C4-2B (cell line): Measurements from ENCODE around the gene ACOT8.
A peak's percentile ranks its signal among the peaks of the same experiment; 100 is the strongest.

Source experiments
- H3K27ac ChIP-seq: fragments of 450-650 bp; 2 replicates; pipeline ENCODE4 v1.5.1; 2017
- CTCF ChIP-seq: fragments of 450-650 bp; conservative IDR thresholded peaks from 2 replicates; pipeline ENCODE4 v1.5.1; 2017; ENCODE audit warnings: mild to moderate bottlenecking
- ZFX ChIP-seq: fragments of 450-650 bp; IDR thresholded peaks from 2 replicates; pipeline ENCODE4 v1.6.1; 2017

Gene ACOT8

DNA sequence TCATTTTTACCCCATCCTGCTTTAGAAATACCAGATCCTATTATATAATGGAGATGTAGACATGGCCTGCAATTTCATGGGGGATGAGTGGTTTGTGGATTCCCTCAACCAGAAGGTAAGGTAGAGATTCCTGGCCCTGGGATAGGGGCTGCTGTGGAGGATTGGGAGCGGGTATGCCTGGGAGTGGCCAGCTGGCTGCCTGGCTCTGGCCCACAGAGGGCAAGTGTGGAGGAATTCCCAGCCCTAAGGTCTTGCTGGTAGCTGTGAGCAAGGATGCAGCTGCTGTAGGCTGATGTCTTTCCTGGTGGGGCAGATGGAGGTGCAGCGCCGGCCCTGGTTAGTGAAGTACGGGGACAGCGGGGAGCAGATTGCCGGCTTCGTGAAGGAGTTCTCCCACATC lies 40.5 kb upstream of the ACOT8 start:
- H3K27ac ChIP-seq: no peak overlapping the region
- TF ChIP-seq CTCF (no peak), ZFX (no peak)

- H3K27ac ChIP-seq: no peak overlapping the region
- TF ChIP-seq CTCF: no peak
- no peak for TF ChIP-seq ZFX
Measured at GRCh38 chr20:45897289-45897688, 40.1 kb upstream of the ACOT8 start.

DNA sequence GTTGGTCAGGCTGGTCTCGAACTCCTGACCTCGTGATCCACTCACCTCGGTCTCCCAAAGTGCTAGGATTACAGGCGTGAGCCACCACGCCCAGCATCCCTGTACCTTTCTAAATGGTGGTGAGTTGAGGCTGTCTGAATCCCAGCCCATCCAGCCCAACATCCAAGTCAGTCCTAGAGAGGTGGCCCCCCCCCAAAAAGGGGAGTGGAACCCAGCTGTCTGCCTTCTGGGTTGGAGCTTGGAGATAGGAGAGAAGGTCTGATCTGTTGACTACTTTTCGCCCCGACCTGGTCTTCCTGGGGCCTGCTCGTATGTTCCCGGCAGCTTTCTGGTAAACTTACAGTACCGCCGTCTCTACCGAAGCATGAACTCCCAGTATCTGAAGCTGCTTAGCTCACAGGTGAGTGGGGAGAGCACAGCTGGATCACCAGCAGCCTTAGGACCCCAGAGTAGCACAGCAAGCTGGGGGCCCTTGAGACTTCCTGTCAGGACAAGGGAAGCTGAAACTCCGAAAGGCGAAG lies 39.5 kb upstream of the ACOT8 start:
- TF ChIP-seq CTCF (no peak), ZFX (no peak)
- H3K27ac ChIP-seq: no peak overlapping the region

- no peak for TF ChIP-seq CTCF
- TF ChIP-seq ZFX: no peak
- H3K27ac ChIP-seq: no peak overlapping the region
Measured at GRCh38 chr20:45894797-45895196, 37.6 kb upstream of the ACOT8 start.

DNA sequence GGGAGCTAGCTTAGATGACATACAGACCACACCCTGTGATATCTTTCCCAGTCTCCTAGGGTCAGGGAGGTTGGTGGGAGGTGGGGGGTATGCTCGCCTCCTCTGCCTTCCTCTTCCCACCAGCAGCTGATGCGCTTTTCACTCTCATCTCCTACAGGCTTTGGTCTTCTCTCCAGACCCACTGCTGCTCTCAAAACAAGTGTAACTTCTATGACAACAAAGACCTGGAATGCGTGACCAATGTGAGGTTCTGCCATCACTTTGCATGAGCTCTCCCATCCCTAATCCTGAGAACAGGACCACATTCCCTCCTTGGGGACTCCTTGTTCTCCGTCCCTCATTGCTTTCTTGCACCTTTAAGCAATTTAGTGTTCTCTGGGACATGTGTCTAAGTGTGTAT lies 36.6 kb upstream of the ACOT8 start:
- TF ChIP-seq CTCF: no peak
- no peak for TF ChIP-seq ZFX
- no peak overlapping the region for H3K27ac ChIP-seq

- H3K27ac ChIP-seq: no peak overlapping the region
- no peak for TF ChIP-seq CTCF
- no peak for TF ChIP-seq ZFX
Measured at GRCh38 chr20:45892828-45893500, 35.8 kb upstream of the ACOT8 start.

DNA sequence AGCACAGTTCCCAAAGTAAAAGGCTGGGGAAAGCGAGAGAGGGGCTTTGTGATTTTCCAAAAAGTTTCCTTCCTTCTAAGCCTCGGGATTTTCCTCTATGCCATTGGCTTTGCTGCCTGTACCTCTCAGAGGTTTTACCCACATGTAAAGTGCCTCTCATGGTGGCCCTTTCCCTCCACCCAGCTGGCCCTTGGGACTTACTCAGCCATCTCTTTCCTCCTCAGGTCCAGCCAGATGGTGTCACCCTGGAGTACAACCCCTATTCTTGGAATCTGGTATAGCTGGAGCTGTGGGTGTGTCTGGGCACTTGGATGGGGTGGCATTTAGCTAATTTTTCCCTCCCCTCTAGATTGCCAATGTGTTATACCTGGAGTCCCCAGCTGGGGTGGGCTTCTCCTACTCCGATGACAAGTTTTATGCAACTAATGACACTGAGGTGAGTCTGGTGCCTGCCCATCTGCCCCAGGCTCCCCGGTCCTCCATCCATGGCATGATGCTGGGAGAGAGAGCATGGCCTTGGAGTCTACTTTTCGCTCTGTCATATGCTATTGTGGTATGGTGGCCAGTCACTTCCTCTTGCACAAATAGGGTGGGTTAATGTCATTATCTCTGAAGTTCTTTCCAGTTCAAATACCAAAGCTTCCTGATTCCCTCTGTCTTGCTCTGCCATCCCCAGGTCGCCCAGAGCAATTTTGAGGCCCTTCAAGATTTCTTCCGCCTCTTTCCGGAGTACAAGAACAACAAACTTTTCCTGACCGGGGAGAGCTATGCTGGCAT lies 35.0 kb upstream of the ACOT8 start:
- no peak for TF ChIP-seq CTCF
- TF ChIP-seq ZFX: no peak
- peak overlapping the region; percentile 78; the same call in 1 of the 2 replicates for H3K27ac ChIP-seq
